Measurements from ENCODE around the gene RDX.

The RDX gene

GRCh38 chr11:110169738-110170137 is 126.7 kb downstream of the RDX start:
- no peak for DNase-seq

DNA sequence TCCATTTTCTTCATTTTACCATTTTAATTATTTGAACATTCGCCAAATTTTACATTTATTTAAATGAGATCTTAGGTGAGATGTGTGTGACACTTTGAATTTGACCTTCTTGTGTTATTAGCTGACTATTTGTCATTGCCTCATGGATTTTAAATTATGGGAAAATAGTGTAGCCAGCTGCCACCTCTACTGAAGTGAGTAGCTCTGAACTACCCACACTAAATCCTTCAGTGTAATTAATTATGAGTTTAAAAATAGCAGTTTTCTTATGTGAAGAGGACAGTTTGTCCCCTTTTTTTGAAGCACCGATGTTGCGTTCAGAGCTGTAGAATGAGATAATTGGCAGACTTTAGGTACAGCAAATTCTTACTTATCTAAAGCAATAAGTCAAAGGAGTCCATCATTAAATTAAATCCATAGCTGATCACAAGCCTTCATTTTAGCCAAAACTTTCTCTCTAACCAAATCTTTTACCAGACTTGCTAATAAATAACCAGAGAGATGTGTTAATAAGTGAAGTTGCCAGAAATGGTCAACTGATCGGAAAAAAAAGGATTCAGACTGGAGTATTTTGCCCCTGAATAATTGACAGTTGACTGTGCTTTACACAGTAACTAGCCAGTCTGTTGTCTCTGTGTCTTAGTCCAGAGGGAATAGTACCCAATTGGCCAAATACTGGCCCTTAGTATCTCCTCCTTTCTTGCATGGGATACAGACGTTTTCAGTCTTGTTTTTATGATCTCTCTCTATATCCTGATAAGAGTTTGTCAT is 128.2 kb downstream of the RDX start:
- no peak for DNase-seq

DNA sequence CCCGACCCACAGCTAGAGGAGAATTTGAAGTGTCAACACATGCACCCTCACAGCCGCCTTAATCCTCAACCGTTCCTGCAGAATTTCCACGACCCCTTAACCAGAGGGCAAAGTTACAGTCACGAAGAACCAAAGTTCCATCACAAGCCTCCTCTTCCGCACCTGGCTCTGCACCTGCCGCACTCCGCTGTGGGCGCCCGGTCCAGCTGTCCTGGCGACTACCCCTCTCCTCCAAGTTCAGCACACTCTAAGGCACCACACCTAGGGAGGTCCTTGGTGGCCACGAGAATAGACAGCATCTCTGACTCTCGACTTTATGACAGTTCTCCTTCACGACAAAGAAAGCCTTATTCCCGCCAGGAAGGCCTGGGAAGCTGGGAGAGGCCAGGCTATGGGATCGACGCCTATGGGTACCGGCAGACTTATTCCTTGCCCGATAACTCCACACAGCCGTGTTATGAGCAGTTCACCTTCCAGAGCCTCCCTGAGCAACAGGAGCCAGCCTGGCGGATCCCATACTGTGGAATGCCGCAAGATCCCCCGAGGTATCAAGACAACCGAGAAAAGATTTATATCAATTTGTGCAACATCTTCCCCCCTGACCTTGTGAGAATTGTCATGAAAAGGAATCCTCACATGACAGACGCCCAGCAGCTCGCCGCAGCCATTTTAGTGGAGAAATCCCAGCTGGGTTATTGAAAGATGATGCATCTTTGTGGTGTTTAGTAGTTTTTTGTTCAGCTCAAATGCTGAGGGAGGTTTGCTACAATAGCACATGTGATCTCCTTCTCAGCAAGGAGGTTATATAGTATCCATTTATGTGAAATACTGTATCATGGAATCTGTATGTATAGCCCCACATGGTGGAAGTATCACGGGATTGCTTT is 131.1 kb downstream of the RDX start:
- DNase-seq, result no peak

- no peak for DNase-seq
These were observed 134.2 kb downstream of the RDX start for GRCh38 chr11:110162216-110162615.

DNA sequence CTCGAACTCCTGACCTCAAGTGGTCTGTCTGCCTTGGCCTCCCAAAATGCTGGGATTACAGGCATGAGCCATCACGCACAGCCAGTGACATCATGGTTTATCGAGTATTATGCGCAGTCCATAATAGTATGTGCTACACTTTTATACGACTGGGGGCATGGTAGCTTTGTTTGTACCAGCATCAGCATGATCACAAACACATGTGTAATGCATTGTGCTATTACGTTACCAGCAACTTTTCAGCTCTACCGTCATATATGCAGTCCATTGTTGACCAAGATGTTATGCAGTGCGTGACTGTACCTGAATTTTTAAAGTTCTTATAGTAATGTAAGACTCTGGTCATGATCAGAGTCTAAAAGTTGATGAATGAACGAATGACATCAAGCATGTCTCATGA is 135.4 kb downstream of the RDX start:
- DNase-seq, result no peak

DNA sequence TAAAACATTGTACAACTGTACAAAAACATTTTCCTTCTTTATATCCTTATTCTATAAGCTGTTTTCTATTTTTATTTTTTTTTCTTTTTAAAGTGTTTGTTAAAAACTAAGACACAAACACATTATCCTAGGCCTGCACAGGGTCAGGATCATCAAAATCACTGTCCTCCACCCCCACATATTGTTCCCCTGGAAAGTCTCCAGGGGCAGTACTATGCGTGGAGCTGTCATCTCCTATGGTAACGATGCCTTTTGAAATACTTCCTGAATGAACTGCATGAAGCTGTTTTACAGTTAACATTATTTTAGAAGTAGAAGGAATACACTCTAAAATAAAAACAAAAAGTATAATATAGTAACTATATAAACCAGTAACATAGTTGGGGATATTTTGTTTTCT is 136.0 kb downstream of the RDX start:
- DNase-seq, result no peak

DNA sequence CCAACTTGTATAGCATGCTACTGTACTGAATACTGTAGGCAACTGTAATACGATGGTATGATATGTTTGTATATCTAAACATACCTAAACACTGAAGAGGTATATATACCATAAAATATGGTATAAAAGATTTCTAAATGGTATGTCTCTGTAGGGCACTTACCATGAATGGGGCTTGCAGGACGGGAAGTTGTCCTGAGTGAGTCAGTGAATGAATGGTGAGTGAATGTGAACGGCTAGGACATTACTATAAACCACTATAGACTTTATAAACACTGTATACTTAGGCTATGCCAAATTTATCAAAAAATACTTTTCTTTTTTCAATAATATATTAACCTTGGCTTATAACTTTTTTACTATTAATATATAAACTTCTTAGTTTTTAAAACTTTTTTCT is 136.4 kb downstream of the RDX start:
- DNase-seq, result no peak

DNA sequence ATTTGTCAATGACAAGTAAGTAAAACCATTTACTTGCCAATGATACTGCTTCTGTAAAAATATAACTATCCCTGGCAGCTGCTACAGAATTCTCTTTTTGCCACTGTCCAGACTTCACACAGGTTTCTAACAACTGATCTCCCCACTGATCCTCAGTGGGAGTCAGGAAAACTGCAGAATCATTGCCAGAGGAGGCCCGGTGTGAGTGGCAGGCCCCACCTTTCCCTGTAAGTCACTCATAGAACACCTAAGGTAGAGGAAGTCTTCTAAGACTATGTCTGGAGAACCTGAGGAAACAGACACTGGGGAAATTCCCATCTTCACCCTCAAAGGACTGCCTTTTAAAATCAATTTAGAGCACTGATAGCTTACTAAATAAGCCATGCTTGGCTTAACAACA is 136.9 kb downstream of the RDX start:
- DNase-seq, result no peak

DNA sequence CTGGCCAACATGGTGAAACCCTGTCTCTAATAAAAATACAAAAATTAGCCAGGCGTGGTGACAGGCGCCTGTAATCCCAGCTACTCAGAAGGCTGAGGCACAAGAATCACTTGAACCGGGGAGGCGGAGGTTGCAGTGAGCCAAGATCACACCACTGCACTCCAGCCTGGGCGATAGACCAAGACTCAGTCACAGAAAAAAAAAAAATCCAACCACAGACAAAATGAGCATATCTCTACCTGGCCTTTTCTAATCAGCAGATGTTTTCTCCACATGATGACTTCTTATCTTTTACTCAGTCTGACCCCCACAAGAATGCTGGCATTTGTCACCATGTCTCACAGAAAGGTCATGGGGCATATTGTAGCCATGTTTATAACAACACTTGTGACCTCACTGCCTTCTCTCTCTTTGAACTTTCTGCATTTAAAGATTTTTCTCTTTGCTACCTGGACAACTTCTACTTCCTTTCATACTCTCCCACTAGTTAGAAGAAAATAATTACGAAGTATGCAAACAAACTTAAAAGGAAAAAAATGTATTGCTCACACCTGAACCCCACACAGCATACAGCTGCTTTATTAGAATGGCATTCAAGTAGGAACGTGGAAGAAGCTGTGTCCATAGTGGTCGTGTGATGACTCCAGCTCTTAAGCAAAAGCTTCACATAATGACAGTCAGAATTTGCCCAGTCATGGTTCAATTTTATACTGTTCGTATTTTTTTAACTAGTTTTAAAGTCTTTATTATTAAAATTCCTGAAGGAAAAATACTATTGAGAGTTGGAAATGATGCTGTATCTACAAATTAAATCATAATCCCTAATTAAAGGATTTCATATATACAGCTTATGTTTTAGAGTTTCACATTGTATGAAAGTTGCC is 137.9 kb downstream of the RDX start:
- DNase-seq, result no peak

- DNase-seq, result no peak
These were observed 139.9 kb downstream of the RDX start for GRCh38 chr11:110156503-110156902.

- no peak for DNase-seq
These were observed 142.9 kb downstream of the RDX start for GRCh38 chr11:110153474-110153873.

DNA sequence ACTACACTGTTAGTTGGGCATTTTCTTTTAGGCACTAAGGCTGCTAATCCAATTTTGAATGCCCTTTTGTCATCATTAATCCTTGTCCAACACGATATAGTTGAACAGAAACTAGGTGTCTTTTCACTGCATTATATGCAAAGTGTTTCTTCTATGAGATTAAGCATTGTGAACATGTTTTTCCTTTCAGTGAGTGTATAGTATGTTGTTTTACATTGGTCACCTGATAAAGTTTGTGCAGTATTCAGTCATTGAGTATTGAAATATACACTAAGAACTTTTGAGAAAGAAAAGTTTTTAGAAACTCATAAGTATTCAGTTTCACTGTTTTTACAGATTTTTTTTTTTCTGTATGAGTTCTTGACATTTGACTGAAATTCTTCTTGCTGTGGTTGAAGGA is 144.2 kb downstream of the RDX start:
- DNase-seq, result no peak

GRCh38 chr11:110148775-110149744 is 147.4 kb downstream of the RDX start:
- no peak for DNase-seq

DNA sequence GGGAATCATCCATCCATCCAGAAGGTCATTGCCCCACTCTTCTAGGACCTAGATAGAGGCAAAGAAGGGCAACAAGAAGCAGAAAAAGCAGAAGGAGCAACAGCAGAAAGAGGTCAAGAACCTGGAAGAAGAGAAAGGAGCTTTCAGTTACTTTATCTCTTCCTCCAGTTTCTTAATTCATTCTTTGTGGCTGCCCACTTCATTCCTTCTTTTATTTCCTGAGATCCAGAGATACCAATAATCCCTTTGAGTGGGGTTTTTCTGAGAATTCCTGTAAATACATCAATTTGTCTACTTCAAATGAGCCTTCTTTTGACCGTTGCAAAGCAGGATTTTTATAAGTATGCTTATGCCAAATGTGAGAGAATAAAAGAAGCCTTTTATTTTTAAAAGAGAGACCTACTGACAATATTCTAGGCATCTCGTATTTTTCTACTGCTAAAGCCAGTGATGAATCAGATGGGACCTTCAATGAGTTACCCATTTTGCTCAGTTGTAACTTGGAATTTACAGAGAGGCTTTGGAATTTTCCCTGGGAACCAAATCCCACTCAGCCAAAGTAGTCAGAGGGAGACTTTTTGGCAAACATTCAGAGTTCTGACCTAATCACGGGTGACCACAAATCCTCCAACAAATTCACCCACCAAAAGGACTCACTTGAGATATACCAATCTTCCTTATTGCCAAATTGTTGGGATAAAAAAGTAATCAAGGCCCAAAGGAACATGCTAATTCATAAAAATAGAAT is 148.3 kb downstream of the RDX start:
- no peak for DNase-seq

DNA sequence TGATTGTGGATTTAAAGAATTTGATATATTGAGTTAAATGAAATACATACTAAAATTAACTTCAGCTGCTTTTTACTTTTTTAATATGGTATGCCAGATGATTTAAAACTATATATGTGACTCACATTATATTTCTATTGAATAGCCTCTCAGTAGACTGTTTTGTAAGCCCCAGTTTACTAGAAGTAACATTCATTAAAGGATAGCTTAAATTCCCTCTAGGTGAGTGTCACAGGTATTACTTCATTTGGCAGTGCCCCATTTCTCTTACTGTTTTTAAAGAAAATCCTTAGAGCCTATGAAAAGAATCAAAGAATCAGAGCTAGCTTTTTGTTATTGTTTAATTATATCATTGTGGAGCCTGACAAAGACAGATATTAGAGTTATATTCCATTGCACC is 154.6 kb downstream of the RDX start:
- no peak for DNase-seq

DNA sequence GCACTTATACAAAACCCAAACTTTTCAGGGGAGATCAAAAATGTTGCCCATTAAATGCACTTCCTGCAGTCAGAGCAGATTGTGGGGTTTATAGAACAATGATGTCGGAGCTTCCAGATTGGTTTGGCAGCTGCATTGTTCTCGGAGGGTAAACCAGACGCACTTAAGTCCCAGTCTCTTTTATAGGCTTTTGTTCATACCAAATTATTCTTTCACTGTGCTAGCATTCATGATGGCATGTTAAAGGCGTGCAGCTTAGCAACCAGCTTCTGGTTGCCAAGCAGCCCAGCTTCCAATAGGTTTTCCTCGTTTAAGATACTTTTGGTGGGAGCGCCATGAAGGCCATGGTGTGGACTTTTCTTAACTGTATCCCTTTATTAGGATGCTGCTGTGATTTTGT is 162.3 kb downstream of the RDX start:
- DNase-seq, result peak; percentile 13

DNA sequence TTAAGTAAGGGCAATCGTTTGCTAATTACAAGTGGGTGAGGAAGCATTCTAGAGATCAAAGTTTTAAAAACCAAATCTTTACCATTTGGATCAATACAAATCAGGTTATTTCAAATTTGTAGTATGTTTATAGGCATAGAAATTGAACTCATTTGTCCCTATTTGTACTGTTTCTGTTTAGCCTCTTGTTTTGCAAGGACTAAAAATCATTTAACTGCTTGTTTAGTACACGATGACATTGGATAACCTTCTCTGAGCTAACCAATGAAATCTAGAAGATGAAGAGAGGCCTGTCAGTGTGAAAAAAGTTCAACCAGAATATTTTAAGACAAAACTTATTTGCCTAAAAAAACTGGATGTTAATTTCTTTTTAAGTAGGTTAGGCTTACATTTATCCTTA is 163.3 kb downstream of the RDX start:
- no peak for DNase-seq

GRCh38 chr11:110131386-110132123 is 164.9 kb downstream of the RDX start:
- DNase-seq, result no peak

- DNase-seq, result peak; percentile 58
These were observed 165.7 kb downstream of the RDX start for GRCh38 chr11:110130642-110131238.

DNA sequence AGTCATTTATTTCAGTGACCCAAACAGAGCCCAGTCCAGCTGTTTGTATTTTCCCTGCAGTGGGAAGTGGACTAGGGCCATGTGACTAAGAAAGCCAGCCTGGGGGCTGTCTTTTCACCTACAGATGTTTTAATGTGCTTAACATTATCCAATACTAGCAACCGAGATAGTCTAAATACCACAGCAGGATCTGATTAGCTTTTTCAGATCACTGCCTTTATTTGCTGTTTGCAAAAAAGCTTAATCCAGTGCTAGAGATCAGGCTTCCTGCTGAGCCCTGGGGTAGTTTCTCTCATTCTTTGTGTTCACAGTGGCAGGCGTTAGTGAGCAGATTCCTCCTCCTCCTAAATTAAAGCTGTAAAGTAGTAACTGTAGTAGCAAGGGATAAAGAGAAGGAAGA is 168.3 kb downstream of the RDX start:
- no peak for DNase-seq
